Endothelial cell of umbilical vein (primary cell): ENCODE data around the gene C17orf100. TPM values are rescaled to one million over a fixed set of nuclear protein-coding genes. Genes with fewer than 3 reads are reported as not detected.

Experiments used
- BruUV-seq: library from RNA; stranded (reverse); fragments of 400-500 nt; replicated peaks from 2 replicates; lab custom pipeline; 2021; lab: Mats Ljungman, UMichigan
- CTCF ChIA-PET: fragments of 300-600, 350-600 bp; sonication (Branson Sonifier 250); formaldehyde crosslinking; loops from one replicate; lab custom pipeline; 2021; ENCODE audit warnings: antibody characterized with exemption, inconsistent platforms; lab: Charles Lee
- POLR2A ChIA-PET: fragments of 300-600, 350-600 bp; sonication (Branson Sonifier 250); formaldehyde crosslinking; loops from one replicate; lab custom pipeline; 2021; ENCODE audit warnings: antibody characterized with exemption, inconsistent platforms; lab: Charles Lee
- DNase-seq: peaks from one replicate; pipeline ENCODE4 v3.0.0-alpha.2; 2011; ENCODE audit warnings: low read depth, low spot score
- FAIRE-seq: peaks from 2 replicates; lab custom pipeline; 2011; peaks lifted over from hg19 to GRCh38; lab: Jason Lieb, UNC
- H2AFZ ChIP-seq: 2 replicates; pipeline ENCODE4 v1.6.0; 2012; ENCODE audit warnings: low read depth, low read length, control low read depth, inconsistent platforms
- H3K27ac ChIP-seq: 2 replicates; pipeline ENCODE4 v1.5.1; 2011; ENCODE audit warnings: low read depth, mild to moderate bottlenecking, control low read depth, low read length, moderate library complexity; ENCODE audit not compliant: insufficient read depth
- H3K27me3 ChIP-seq, 2 experiments: 2 replicates each; pipeline versions ENCODE4 v1.6.0 to v1.6.1; 2011; ENCODE audit warnings: low read length in 2 of 2, mixed read lengths in 1 of 2; ENCODE audit not compliant: control insufficient read depth in 2 of 2, insufficient read depth in 2 of 2
- H3K36me3 ChIP-seq, 2 experiments: 2 replicates in 1 of 2; 3 replicates in 1 of 2; pipeline ENCODE4 v1.5.1; 2011; ENCODE audit warnings: low read length in 2 of 2, mild to moderate bottlenecking in 1 of 2, moderate library complexity in 1 of 2; ENCODE audit not compliant: control insufficient read depth in 2 of 2, insufficient read depth in 2 of 2; ENCODE audit errors: extremely low read depth in 1 of 2
- H3K4me1 ChIP-seq: 3 replicates; pipeline ENCODE4 v1.5.1; 2011; ENCODE audit warnings: mild to moderate bottlenecking, low read length; ENCODE audit not compliant: control insufficient read depth, insufficient read depth; ENCODE audit errors: extremely low read depth
- H3K4me2 ChIP-seq: 2 replicates; pipeline ENCODE4 v1.6.1; 2011; ENCODE audit warnings: low read length, control low read depth, mixed read lengths; ENCODE audit not compliant: insufficient read depth
- H3K4me3 ChIP-seq, 3 experiments: fragments of 200-600 bp in 1 of 3; sonication (generic), shearing (Covaris generic) in 1 of 3; replicated peaks in 1 of 3; 2 replicates each; pipeline ENCODE4 v1.5.1; 2011 to 2016; ENCODE audit warnings: control low read depth in 3 of 3, low read length in 3 of 3, mild to moderate bottlenecking in 2 of 3, inconsistent platforms in 1 of 3, low read depth in 1 of 3, moderate library complexity in 1 of 3; ENCODE audit not compliant: insufficient read depth in 1 of 3
- H3K79me2 ChIP-seq: 2 replicates; pipeline ENCODE4 v1.6.0; 2012; ENCODE audit warnings: low read length, inconsistent platforms; ENCODE audit not compliant: control insufficient read depth, insufficient read depth
- H3K9ac ChIP-seq: replicated peaks from 2 replicates; pipeline ENCODE3; 2011; ENCODE audit warnings: low read length, control low read depth; ENCODE audit not compliant: insufficient read depth; ENCODE audit errors: extremely low read depth
- H3K9me1 ChIP-seq: replicated peaks from 3 replicates; pipeline ENCODE4 v1.6.0; 2011; ENCODE audit warnings: mild to moderate bottlenecking, low read length; ENCODE audit not compliant: control insufficient read depth, insufficient read depth; ENCODE audit errors: extremely low read depth
- H3K9me3 ChIP-seq: replicated peaks from 2 replicates; pipeline ENCODE4 v1.5.1; 2012; ENCODE audit warnings: low read length, inconsistent platforms; ENCODE audit not compliant: control insufficient read depth, insufficient read depth
- H4K20me1 ChIP-seq: replicated peaks from 2 replicates; pipeline ENCODE3; 2011; ENCODE audit warnings: mild to moderate bottlenecking, low read length; ENCODE audit not compliant: control insufficient read depth, insufficient read depth; ENCODE audit errors: extremely low read depth
- EZH2 ChIP-seq: IDR thresholded peaks from 2 replicates; pipeline ENCODE4 v1.6.1; 2012; ENCODE audit warnings: borderline replicate concordance, low read depth, mild to moderate bottlenecking, moderate library complexity, low read length, inconsistent platforms; ENCODE audit not compliant: severe bottlenecking
- FOS ChIP-seq: IDR thresholded peaks from 2 replicates; pipeline ENCODE4 v1.6.1; 2011; ENCODE audit warnings: mild to moderate bottlenecking, low read length, moderate library complexity, borderline replicate concordance; ENCODE audit not compliant: insufficient read depth
- GATA2 ChIP-seq: IDR thresholded peaks from 2 replicates; pipeline ENCODE4 v1.7.0; 2011; ENCODE audit warnings: low read depth, mild to moderate bottlenecking, moderate library complexity, mixed read lengths, low read length; ENCODE audit not compliant: insufficient read length, insufficient read depth
- JUN ChIP-seq: IDR thresholded peaks from 2 replicates; pipeline ENCODE4 v1.6.1; 2011; ENCODE audit warnings: borderline replicate concordance, low read depth; ENCODE audit not compliant: insufficient read length, insufficient read depth
- MYC ChIP-seq: IDR thresholded peaks from one replicate; pipeline ENCODE4 v1.6.1; 2011; ENCODE audit warnings: mild to moderate bottlenecking, low read depth, low read length
- POLR2A ChIP-seq: IDR thresholded peaks from 2 replicates; pipeline ENCODE4 v1.6.1; 2012; ENCODE audit warnings: low read depth, mild to moderate bottlenecking, control low read depth, low read length
- POLR2AphosphoS5 ChIP-seq: IDR thresholded peaks from 2 replicates; pipeline ENCODE4 v1.6.1; 2012; ENCODE audit warnings: low read depth, mild to moderate bottlenecking, control low read depth, low read length, moderate library complexity; ENCODE audit not compliant: insufficient read depth
- dilution Hi-C: fragments of 300-500 bp; cut with MboI; formaldehyde crosslinking; loops from one replicate; pipeline ENCODE4 v1.15.0; 2019; ENCODE audit warnings: low sequenced_read_pairs; ENCODE audit not compliant: extremely low pct_ligation_motif_present
- intact Hi-C: fragments of 100-400 bp; cut with micrococcal nuclease; formaldehyde crosslinking; loops from one replicate; pipeline ENCODE4 v1.10.0; 2022
- polyA plus RNA-seq, 4 experiments: library from polyadenylated mRNA; depleted of rRNA in 3 of 4; stranded (reverse) in 3 of 4; unstranded in 1 of 4; fragments of >200 nt; gene quantifications; 2 replicates each; pipeline versions ENCODE4 v1.2.1 to v1.2.3, GENCODE V29; 2011 to 2012; ENCODE audit warnings: missing spikeins in 1 of 4
- total RNA-seq: library from RNA; stranded (reverse); gene quantifications from 2 replicates; pipeline ENCODE4 v1.2.3, GENCODE V29; 2021
- TF ChIP-seq, protein P1 (sequence below): IDR thresholded peaks from 2 replicates; pipeline ENCODE4 v1.6.1; 2011; ENCODE audit not compliant: insufficient read depth, insufficient read length
- TF ChIP-seq, protein P2 (sequence below), 2 donors: IDR thresholded peaks; 1 replicate in 1 of 2; 2 replicates in 1 of 2; pipeline ENCODE4 v1.5.1; 2011; ENCODE audit warnings: low read length in 2 of 2, mild to moderate bottlenecking in 2 of 2, moderate library complexity in 2 of 2, control low read depth in 1 of 2, inconsistent platforms in 1 of 2, low read depth in 1 of 2; ENCODE audit not compliant: insufficient read depth in 1 of 2; ENCODE audit errors: extremely low read depth in 1 of 2

C17orf100 gene
- total and polyA plus RNA-seq, 2 donors (not counting 3 experiments of a cell fraction or from before 2014, with no cell fraction given): 0.99 to 1.4 TPM

DNA sequence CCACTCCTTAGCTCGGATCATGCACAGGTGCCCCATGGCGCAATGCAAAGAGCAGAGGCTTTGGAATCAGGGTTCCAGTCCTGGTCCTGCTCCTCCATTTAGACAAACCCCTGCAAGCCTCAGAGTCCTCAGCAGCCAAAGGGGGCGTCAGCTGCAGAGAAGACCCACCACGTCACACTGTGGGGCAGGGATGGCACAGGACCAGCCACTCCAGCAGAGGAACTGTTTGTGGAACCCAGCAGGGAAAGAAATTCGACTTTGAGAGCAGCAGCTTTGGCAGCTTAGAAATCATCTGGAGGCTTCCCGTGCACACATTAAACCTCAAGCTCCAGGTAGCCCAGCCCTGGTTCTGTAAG is 25.2 kb downstream of the C17orf100 start:
- no peaks in the 10 kb centered on the region for H3K79me2 ChIP-seq
- H3K4me3 ChIP-seq: no peak overlapping the region
- H2AFZ ChIP-seq: no peak overlapping the region
- H3K9ac ChIP-seq: no peak overlapping the region
- H3K36me3 ChIP-seq: no peaks in the 10 kb centered on the region
- no peak for TF ChIP-seq GATA2
- no peak for TF ChIP-seq EZH2
- no peak for TF ChIP-seq POLR2A
- TF ChIP-seq FOS: no peak
- TF ChIP-seq POLR2AphosphoS5: no peak
- TF ChIP-seq, protein P1, sequence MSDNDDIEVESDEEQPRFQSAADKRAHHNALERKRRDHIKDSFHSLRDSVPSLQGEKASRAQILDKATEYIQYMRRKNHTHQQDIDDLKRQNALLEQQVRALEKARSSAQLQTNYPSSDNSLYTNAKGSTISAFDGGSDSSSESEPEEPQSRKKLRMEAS: no peak
- TF ChIP-seq JUN: no peak
- TF ChIP-seq, protein P2, sequence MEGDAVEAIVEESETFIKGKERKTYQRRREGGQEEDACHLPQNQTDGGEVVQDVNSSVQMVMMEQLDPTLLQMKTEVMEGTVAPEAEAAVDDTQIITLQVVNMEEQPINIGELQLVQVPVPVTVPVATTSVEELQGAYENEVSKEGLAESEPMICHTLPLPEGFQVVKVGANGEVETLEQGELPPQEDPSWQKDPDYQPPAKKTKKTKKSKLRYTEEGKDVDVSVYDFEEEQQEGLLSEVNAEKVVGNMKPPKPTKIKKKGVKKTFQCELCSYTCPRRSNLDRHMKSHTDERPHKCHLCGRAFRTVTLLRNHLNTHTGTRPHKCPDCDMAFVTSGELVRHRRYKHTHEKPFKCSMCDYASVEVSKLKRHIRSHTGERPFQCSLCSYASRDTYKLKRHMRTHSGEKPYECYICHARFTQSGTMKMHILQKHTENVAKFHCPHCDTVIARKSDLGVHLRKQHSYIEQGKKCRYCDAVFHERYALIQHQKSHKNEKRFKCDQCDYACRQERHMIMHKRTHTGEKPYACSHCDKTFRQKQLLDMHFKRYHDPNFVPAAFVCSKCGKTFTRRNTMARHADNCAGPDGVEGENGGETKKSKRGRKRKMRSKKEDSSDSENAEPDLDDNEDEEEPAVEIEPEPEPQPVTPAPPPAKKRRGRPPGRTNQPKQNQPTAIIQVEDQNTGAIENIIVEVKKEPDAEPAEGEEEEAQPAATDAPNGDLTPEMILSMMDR (IDR thresholded peaks at IDR 0.05; ENCODE audit: extremely low read depth in 1 of 2, insufficient read depth in 1 of 2, low read depth in 1 of 2, low read length in 2 of 2): no peak
- no peak for TF ChIP-seq MYC
- no peaks in the 10 kb centered on the region for H3K9me1 ChIP-seq
- CTCF ChIA-PET: interaction anchor here (0.7 to 1.4 kb wide), 4 partner anchors 24 to 234 kb away, joined by 3 to 4 read pairs (median 3); no protein-coding TSS in a partner anchor
- no peaks in the 10 kb centered on the region for H3K4me1 ChIP-seq
- no peak overlapping the region for H3K4me2 ChIP-seq
- H3K27me3 ChIP-seq: peaks cover 2 to 7% of the 10 kb centered on the region in 2 experiments
- FAIRE-seq: no peak
- no TSS peak for BruUV-seq
- POLR2A ChIA-PET: no interaction called here
- no peak overlapping the region for H3K27ac ChIP-seq
- no peak for DNase-seq
- H4K20me1 ChIP-seq: no peaks in the 10 kb centered on the region
- no peaks in the 10 kb centered on the region for H3K9me3 ChIP-seq
- intact Hi-C loops (no loop called here), dilution Hi-C loops (no loop called here)
